GM21423 (cell line): ENCODE data around the gene ARHGAP36.

Source experiments
- ATAC-seq: cut with Tn5 transposase; IDR thresholded peaks from one replicate; pipeline ENCODE4 v1.9.1; 2021; ENCODE audit warnings: mild to moderate bottlenecking, moderate library complexity; ENCODE audit not compliant: unreplicated experiment

ARHGAP36 gene

GRCh38 chrX:131068945-131069719 lies 11.0 kb downstream of the ARHGAP36 start:
- no peak for ATAC-seq

DNA sequence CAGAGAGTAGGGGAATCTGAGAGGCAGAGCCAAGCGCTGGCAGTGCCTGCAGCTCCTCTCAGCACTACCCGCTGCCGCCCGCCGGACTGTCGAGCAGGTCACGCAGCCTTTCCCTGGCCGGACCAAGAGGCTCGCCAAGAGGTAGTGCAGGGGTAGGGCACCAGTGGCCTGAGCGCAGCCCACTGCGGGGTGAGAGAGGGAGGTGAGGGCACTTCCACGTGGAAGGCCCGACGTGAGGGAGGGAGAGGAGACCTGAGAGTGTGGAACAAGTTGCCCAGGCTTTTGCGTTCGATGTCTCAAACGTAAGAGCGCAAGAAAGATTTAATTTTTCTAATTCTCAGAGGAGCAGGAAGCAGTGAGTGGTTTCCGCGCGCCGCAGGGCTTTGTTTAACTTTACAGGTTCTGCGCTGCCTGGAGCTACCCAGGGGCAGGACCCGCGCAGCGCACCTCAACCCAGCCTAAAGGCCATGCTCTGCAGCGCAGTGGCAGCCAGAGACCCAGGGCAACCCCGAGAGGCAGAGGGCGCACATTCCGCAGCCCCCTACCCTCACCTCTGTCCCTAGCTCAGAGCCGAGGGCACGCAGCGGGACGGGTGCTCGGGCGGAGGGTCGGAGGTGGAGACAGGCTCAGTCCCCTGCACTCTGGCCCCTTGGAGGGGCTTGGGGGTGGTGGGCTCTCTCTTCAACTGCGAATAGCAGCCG lies 14.9 kb downstream of the ARHGAP36 start:
- ATAC-seq = no peak

DNA sequence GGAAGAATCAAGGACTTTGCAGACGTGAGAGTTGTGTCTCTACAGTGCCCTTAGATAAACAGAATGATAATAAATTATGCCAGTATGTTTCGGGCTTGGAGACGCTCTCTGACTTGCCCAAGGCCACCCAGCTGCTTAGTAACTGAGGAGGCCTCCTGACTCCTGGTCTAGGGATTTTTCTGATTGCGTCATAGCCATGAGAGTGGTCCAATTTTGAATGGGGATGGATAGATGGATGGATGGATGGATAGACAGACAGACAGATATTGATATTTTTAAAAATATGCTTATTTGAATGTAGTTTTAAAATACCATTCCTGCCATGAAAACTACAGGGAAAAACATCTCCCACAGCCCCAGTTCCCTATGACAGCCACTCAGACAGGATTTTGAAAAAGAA lies 15.5 kb downstream of the ARHGAP36 start:
- ATAC-seq = no peak

DNA sequence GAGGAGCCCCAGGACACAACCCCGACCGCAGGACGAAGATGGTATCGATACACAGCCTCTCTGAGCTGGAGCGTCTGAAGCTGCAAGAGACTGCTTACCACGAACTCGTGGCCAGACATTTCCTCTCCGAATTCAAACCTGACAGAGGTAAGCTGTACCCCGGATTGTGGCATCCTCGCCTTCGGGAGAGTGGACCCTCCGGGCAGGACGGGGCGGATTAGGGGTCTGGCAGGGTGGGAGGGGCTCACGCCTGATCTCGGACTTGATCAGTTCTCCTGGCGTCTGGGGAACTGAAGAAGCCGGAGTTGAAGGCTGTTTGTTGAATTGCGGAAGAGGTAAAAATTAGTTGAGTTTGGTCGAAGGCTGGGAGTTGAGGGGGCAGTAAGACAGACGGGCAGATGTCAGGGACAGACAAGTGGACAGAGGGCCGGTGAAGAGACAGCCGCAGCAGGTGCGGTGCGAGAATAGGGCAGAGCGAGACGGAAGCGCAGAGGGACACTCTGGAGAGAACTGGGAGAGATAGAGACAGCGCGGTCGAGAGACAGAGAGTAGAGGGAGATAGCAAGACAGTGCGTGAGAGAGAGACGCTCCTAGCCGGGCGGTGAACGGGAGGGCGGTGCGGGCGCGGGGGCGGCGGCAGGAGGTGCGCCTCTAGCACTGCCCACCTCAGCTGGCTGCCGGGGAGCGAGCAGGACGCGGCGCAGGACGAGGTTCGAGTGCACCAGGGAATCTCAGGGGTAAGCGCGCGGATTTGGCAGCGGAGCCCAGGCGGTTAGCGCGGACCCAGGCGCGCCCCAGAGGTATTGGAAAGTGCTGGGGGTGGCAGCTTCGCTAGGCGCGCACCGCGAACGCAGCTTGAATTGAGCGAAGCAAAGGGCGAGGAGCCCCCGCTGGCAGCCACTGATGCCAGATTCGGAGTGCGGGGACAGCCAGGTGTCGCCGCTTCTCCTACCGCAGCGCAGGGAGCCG lies 23.9 kb downstream of the ARHGAP36 start:
- no peak for ATAC-seq

- no peak for ATAC-seq
Measured at GRCh38 chrX:131083510-131084142, 25.5 kb downstream of the ARHGAP36 start.

- no peak for ATAC-seq
Measured at GRCh38 chrX:131084145-131084544, 26.0 kb downstream of the ARHGAP36 start.

GRCh38 chrX:131136776-131137175 lies 78.6 kb downstream of the ARHGAP36 start:
- no peak for ATAC-seq

- ATAC-seq = no peak
Measured at GRCh38 chrX:131139072-131139471, 80.9 kb downstream of the ARHGAP36 start.
